GM23338 (cell line): ENCODE measurements around the gene RPS6KA3. TPM values are rescaled to one million over a fixed set of nuclear protein-coding genes. Genes with fewer than 3 reads are reported as not detected.

ENCODE experiments used
- ATAC-seq: fragments of 200-7000 bp; cut with Tn5 transposase; 3 replicates; pipeline ENCODE4 v1.9.1; 2020
- DNase-seq: peaks from one replicate; pipeline ENCODE4 v3.0.0-alpha.2; 2015; ENCODE audit warnings: low spot score
- H2AFZ ChIP-seq: fragments of 200-600 bp; sonication (generic); 2 replicates; pipeline ENCODE4 v1.8.0; 2016; ENCODE audit warnings: antibody characterized with exemption, mild to moderate bottlenecking, moderate library complexity
- H3F3A ChIP-seq: fragments of 200-600 bp; sonication (generic); replicated peaks from 2 replicates; pipeline ENCODE4 v1.8.0; 2017; ENCODE audit warnings: antibody characterized with exemption, mixed run types, low read depth
- H3K27ac ChIP-seq: fragments of 200-600 bp; sonication (generic); 2 replicates; pipeline ENCODE4 v1.6.1; 2016; ENCODE audit warnings: low read depth
- H3K27me3 ChIP-seq: fragments of 200-600 bp; sonication (generic); 2 replicates; pipeline ENCODE4 v1.8.0; 2016; ENCODE audit warnings: mild to moderate bottlenecking, mixed run types, moderate library complexity; ENCODE audit not compliant: insufficient read depth
- H3K36me3 ChIP-seq: fragments of 200-600 bp; sonication (generic); 2 replicates; pipeline ENCODE4 v1.8.0; 2016; ENCODE audit warnings: mild to moderate bottlenecking; ENCODE audit not compliant: insufficient read depth
- H3K4me1 ChIP-seq: fragments of 200-600 bp; sonication (generic); 2 replicates; pipeline ENCODE4 v1.8.0; 2016; ENCODE audit warnings: mild to moderate bottlenecking, moderate library complexity; ENCODE audit not compliant: insufficient read depth
- H3K4me2 ChIP-seq: fragments of 200-600 bp; sonication (generic); 2 replicates; pipeline ENCODE4 v1.7.1; 2017; ENCODE audit warnings: mixed run types
- H3K4me3 ChIP-seq: fragments of 200-600 bp; sonication (generic); 2 replicates; pipeline ENCODE4 v1.6.1; 2016; ENCODE audit warnings: mixed run types
- H3K79me2 ChIP-seq: fragments of 200-600 bp; sonication (generic); replicated peaks from 2 replicates; pipeline ENCODE4 v1.8.0; 2017; ENCODE audit warnings: mild to moderate bottlenecking; ENCODE audit not compliant: insufficient read depth
- H3K9me2 ChIP-seq: fragments of 200-600 bp; sonication (generic); 2 replicates; pipeline ENCODE4 v1.8.0; 2017; ENCODE audit not compliant: insufficient read depth
- H4K20me1 ChIP-seq: fragments of 200-600 bp; sonication (generic); replicated peaks from 2 replicates; pipeline ENCODE4 v1.8.0; 2017; ENCODE audit warnings: mild to moderate bottlenecking; ENCODE audit not compliant: insufficient read depth
- H3K27ac Mint-ChIP-seq: 2 replicates; pipeline ENCODE4 v1.8.0; 2020; ENCODE audit warnings: inconsistent platforms, mild to moderate bottlenecking, moderate library complexity, mixed read lengths
- H3K27me3 Mint-ChIP-seq: 3 replicates; pipeline ENCODE4 v1.8.0; 2022; ENCODE audit warnings: low read depth, mild to moderate bottlenecking, moderate library complexity, mixed read lengths, inconsistent platforms; ENCODE audit not compliant: insufficient read depth, poor library complexity
- H3K36me3 Mint-ChIP-seq: 3 replicates; pipeline ENCODE4 v1.8.0; 2021; ENCODE audit warnings: low read depth, mild to moderate bottlenecking, inconsistent platforms, moderate library complexity, mixed read lengths
- H3K4me1 Mint-ChIP-seq: 3 replicates; pipeline ENCODE4 v1.8.0; 2020; ENCODE audit warnings: mild to moderate bottlenecking, inconsistent platforms, mixed read lengths
- H3K4me3 Mint-ChIP-seq: 3 replicates; pipeline ENCODE4 v1.8.0; 2021; ENCODE audit warnings: moderate library complexity, mild to moderate bottlenecking, inconsistent platforms, mixed read lengths
- H3K9me3 Mint-ChIP-seq: 3 replicates; pipeline ENCODE4 v1.8.0; 2020; ENCODE audit warnings: moderate library complexity, mild to moderate bottlenecking, inconsistent platforms, mixed read lengths
- CREB1 ChIP-seq: fragments of 250-450 bp; sonication (Bioruptor Pico); IDR thresholded peaks from 2 replicates; pipeline ENCODE4 v1.5.0; 2020; ENCODE audit warnings: low read depth, mild to moderate bottlenecking, moderate library complexity
- ETS1 ChIP-seq: IDR thresholded peaks from 2 replicates; pipeline ENCODE4 v1.6.1; 2016; ENCODE audit warnings: antibody characterized with exemption
- EZH2 ChIP-seq: fragments of 200-600 bp; sonication (generic); IDR thresholded peaks from one replicate; pipeline ENCODE4 v1.8.0; 2017; ENCODE audit warnings: antibody characterized with exemption, mild to moderate bottlenecking, low read depth; ENCODE audit not compliant: unreplicated experiment
- EZH2phosphoT487 ChIP-seq: fragments of 200-600 bp; sonication (generic); IDR thresholded peaks from one replicate; pipeline ENCODE4 v1.8.1; 2018; ENCODE audit warnings: antibody characterized with exemption; ENCODE audit not compliant: unreplicated experiment
- JUNB ChIP-seq: IDR thresholded peaks from one replicate; pipeline ENCODE4 v1.6.1; 2016; ENCODE audit warnings: antibody characterized with exemption; ENCODE audit not compliant: unreplicated experiment
- NANOG ChIP-seq: IDR thresholded peaks from 2 replicates; pipeline ENCODE4 v1.6.1; 2016; ENCODE audit warnings: antibody characterized with exemption, borderline replicate concordance
- POLR2AphosphoS5 ChIP-seq: IDR thresholded peaks from 2 replicates; pipeline ENCODE4 v1.6.1; 2016; ENCODE audit warnings: antibody characterized with exemption, low read depth
- STAT1 ChIP-seq: IDR thresholded peaks from one replicate; pipeline ENCODE4 v1.6.1; 2016; ENCODE audit warnings: antibody characterized with exemption; ENCODE audit not compliant: unreplicated experiment
- ZNF114 ChIP-seq: fragments of 250-450 bp; sonication (Bioruptor Pico); IDR thresholded peaks from 2 replicates; pipeline ENCODE4 v1.5.0; 2020; ENCODE audit warnings: mild to moderate bottlenecking, moderate library complexity
- ZNF331 ChIP-seq: fragments of 250-450 bp; sonication (Bioruptor Pico); IDR thresholded peaks from 2 replicates; pipeline ENCODE4 v1.5.0; 2020; ENCODE audit warnings: low read depth, mild to moderate bottlenecking, moderate library complexity
- polyA plus RNA-seq: library from polyadenylated mRNA; unstranded; fragments of >200 nt; fragmentation: Nextera tagmentation; extraction: Ambion mirVana; gene quantifications from 2 replicates; pipeline ENCODE4 v1.2.1, GENCODE V29; 2016
- total RNA-seq: library from RNA; depleted of rRNA; stranded (reverse); fragments of >200 nt; shearing (Covaris generic); gene quantifications from 2 replicates; pipeline ENCODE4 v1.2.3, GENCODE V29; 2014
- TF ChIP-seq, protein P1 (sequence below): fragments of 250-450 bp; sonication (Bioruptor Pico); IDR thresholded peaks from 2 replicates; pipeline ENCODE4 v1.5.0; 2020; ENCODE audit warnings: mild to moderate bottlenecking, moderate library complexity
- TF ChIP-seq, protein P2 (sequence below), 2 experiments: fragments of 200-600 bp in 1 of 2; sonication (generic) in 1 of 2; conservative IDR thresholded peaks; 2 replicates each; pipeline versions ENCODE4 v1.5.1 to v1.6.1; 2016 to 2017; ENCODE audit warnings: antibody characterized with exemption in 2 of 2, low read depth in 2 of 2, mild to moderate bottlenecking in 2 of 2, moderate library complexity in 1 of 2

Gene RPS6KA3
- total and polyA plus RNA-seq, 2 experiments from 2014 or later, result 3.2 to 12.2 TPM

DNA sequence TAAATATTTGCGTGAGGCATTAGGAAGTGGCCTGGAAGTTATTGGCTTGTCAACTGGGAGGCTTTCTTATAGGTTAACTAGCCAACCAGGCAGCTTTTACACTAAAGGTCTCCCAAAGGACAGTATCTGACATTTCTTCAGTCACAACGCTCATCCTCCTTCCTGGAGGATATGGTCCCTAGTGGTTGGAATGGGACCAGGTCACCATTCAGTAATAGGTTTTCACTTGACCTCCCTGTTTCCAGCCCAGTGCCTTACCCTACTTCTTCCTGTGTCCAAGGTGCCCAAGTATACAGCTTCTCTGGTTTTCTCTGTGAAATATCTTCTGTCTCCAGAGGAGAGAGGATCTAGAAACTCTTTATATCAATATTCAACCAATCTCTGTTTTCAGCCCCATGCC is 38.5 kb downstream of the RPS6KA3 start:
- Histone ChIP-seq H2AFZ (no peak overlapping the region), H4K20me1 (no peaks in the 10 kb centered on the region; the same call in 1 of the 2 replicates), H3K4me2 (no peak overlapping the region), H3K79me2 (no peaks in the 10 kb centered on the region), H3K27ac (no peak overlapping the region), H3K4me1 (no peaks in the 10 kb centered on the region), H3K27me3 (no peaks in the 10 kb centered on the region), H3K4me3 (no peak overlapping the region), H3K9me2 (no peaks in the 10 kb centered on the region), H3F3A (no peaks in the 10 kb centered on the region), H3K36me3 (no peaks in the 10 kb centered on the region)
- Mint-ChIP-seq H3K27ac (no peak overlapping the region), H3K9me3 (no peaks in the 10 kb centered on the region), H3K4me1 (peaks cover 19% of the 10 kb centered on the region), H3K36me3 (peaks cover 6% of the 10 kb centered on the region; the same call in 2 of the 3 replicates), H3K27me3 (peaks cover 2% of the 10 kb centered on the region), H3K4me3 (no peak overlapping the region)
- peak; percentile 7 for DNase-seq
- TF ChIP-seq, protein P1, sequence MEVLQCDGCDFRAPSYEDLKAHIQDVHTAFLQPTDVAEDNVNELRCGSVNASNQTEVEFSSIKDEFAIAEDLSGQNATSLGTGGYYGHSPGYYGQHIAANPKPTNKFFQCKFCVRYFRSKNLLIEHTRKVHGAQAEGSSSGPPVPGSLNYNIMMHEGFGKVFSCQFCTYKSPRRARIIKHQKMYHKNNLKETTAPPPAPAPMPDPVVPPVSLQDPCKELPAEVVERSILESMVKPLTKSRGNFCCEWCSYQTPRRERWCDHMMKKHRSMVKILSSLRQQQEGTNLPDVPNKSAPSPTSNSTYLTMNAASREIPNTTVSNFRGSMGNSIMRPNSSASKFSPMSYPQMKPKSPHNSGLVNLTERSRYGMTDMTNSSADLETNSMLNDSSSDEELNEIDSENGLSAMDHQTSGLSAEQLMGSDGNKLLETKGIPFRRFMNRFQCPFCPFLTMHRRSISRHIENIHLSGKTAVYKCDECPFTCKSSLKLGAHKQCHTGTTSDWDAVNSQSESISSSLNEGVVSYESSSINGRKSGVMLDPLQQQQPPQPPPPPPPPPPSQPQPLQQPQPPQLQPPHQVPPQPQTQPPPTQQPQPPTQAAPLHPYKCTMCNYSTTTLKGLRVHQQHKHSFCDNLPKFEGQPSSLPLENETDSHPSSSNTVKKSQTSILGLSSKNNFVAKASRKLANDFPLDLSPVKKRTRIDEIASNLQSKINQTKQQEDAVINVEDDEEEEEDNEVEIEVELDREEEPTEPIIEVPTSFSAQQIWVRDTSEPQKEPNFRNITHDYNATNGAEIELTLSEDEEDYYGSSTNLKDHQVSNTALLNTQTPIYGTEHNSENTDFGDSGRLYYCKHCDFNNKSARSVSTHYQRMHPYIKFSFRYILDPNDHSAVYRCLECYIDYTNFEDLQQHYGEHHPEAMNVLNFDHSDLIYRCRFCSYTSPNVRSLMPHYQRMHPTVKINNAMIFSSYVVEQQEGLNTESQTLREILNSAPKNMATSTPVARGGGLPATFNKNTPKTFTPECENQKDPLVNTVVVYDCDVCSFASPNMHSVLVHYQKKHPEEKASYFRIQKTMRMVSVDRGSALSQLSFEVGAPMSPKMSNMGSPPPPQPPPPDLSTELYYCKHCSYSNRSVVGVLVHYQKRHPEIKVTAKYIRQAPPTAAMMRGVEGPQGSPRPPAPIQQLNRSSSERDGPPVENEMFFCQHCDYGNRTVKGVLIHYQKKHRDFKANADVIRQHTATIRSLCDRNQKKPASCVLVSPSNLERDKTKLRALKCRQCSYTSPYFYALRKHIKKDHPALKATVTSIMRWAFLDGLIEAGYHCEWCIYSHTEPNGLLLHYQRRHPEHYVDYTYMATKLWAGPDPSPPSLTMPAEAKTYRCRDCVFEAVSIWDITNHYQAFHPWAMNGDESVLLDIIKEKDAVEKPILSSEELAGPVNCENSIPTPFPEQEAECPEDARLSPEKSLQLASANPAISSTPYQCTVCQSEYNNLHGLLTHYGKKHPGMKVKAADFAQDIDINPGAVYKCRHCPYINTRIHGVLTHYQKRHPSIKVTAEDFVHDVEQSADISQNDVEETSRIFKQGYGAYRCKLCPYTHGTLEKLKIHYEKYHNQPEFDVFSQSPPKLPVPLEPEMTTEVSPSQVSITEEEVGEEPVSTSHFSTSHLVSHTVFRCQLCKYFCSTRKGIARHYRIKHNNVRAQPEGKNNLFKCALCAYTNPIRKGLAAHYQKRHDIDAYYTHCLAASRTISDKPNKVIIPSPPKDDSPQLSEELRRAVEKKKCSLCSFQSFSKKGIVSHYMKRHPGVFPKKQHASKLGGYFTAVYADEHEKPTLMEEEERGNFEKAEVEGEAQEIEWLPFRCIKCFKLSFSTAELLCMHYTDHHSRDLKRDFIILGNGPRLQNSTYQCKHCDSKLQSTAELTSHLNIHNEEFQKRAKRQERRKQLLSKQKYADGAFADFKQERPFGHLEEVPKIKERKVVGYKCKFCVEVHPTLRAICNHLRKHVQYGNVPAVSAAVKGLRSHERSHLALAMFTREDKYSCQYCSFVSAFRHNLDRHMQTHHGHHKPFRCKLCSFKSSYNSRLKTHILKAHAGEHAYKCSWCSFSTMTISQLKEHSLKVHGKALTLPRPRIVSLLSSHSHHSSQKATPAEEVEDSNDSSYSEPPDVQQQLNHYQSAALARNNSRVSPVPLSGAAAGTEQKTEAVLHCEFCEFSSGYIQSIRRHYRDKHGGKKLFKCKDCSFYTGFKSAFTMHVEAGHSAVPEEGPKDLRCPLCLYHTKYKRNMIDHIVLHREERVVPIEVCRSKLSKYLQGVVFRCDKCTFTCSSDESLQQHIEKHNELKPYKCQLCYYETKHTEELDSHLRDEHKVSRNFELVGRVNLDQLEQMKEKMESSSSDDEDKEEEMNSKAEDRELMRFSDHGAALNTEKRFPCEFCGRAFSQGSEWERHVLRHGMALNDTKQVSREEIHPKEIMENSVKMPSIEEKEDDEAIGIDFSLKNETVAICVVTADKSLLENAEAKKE (CRISPR knock-in tag), result no peak
- TF ChIP-seq ZNF114 (CRISPR knock-in tag) (no peak), JUNB (no peak), ETS1 (no peak), EZH2phosphoT487 (no peak), STAT1 (no peak), CREB1 (CRISPR knock-in tag) (no peak), EZH2 (no peak), NANOG (no peak), POLR2AphosphoS5 (no peak), ZNF331 (no peak)
- TF ChIP-seq, protein P2, sequence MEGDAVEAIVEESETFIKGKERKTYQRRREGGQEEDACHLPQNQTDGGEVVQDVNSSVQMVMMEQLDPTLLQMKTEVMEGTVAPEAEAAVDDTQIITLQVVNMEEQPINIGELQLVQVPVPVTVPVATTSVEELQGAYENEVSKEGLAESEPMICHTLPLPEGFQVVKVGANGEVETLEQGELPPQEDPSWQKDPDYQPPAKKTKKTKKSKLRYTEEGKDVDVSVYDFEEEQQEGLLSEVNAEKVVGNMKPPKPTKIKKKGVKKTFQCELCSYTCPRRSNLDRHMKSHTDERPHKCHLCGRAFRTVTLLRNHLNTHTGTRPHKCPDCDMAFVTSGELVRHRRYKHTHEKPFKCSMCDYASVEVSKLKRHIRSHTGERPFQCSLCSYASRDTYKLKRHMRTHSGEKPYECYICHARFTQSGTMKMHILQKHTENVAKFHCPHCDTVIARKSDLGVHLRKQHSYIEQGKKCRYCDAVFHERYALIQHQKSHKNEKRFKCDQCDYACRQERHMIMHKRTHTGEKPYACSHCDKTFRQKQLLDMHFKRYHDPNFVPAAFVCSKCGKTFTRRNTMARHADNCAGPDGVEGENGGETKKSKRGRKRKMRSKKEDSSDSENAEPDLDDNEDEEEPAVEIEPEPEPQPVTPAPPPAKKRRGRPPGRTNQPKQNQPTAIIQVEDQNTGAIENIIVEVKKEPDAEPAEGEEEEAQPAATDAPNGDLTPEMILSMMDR (conservative IDR thresholded peaks at IDR 0.05; ENCODE audit: low read depth in 2 of 2), result no peak
- ATAC-seq, result no peak
